Prostate gland (tissue), 2 donors: ENCODE data around the gene LRCH3.

ENCODE experiments used
- POLR2A ChIP-seq: fragments of 450-650 bp; IDR thresholded peaks from one replicate; pipeline ENCODE4 v1.6.1; 2016; ENCODE audit warnings: antibody characterized with exemption, mild to moderate bottlenecking
- POLR2AphosphoS5 ChIP-seq: sonication (generic); formaldehyde crosslinking; IDR thresholded peaks from one replicate; pipeline ENCODE4 v1.6.1; 2017; ENCODE audit warnings: antibody characterized with exemption
- TF ChIP-seq, protein P1 (sequence below), 4 experiments: fragments of 200-600 bp in 2 of 4; fragments of 450-650 bp in 2 of 4; sonication (generic) in 2 of 4; IDR thresholded peaks; 1 replicate in 3 of 4; 2 replicates in 1 of 4; pipeline ENCODE4 v1.5.1; 2016 to 2019; ENCODE audit warnings: antibody characterized with exemption in 4 of 4, mild to moderate bottlenecking in 2 of 4, moderate library complexity in 2 of 4

DNA sequence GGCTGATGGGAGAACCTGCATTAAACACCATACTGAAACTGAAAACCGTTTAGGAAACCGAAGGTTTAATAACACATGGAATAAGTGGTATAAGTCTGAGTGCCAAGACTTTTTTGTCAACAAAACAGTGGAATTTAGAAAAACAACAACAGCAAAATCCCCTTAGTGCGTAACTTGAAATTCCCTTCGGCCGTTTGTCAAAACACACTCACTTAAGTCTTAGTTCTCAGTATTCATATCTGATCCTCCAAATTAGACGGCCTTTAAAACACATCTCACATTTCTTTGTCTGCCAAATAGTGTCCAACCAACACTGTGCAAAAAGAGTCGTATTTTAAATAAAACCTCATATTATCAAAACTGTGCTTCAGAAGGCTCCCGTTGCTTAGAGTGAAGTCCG lies 64.5 kb downstream of the LRCH3 start:
- TF ChIP-seq POLR2A (no peak), POLR2AphosphoS5 (no peak)
- TF ChIP-seq, protein P1, sequence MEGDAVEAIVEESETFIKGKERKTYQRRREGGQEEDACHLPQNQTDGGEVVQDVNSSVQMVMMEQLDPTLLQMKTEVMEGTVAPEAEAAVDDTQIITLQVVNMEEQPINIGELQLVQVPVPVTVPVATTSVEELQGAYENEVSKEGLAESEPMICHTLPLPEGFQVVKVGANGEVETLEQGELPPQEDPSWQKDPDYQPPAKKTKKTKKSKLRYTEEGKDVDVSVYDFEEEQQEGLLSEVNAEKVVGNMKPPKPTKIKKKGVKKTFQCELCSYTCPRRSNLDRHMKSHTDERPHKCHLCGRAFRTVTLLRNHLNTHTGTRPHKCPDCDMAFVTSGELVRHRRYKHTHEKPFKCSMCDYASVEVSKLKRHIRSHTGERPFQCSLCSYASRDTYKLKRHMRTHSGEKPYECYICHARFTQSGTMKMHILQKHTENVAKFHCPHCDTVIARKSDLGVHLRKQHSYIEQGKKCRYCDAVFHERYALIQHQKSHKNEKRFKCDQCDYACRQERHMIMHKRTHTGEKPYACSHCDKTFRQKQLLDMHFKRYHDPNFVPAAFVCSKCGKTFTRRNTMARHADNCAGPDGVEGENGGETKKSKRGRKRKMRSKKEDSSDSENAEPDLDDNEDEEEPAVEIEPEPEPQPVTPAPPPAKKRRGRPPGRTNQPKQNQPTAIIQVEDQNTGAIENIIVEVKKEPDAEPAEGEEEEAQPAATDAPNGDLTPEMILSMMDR (IDR thresholded peaks at IDR 0.05) = no peak
